ENCODE data around the gene IL1B.
A peak's percentile ranks its signal among the peaks of the same experiment; 100 is the strongest.

The IL1B gene

DNA sequence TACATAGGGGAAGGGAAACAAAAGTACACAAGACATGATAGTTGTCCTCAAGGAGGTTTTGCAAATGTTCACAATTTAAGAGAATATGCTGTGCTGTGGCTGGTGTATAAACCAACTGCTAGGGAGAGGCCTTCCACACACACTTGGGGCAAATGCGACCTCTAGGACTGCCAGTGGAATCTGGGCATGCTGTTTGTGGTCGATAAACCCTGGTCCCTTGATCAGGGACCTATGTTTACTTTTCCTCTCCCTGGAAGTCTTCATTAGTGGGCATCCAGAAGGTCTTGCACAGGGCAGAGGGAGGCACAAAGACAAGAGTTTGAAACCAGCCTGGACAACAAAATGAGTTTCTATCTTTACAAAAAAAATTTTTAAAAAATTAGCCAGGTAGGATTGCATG, 7.3 kb upstream of the IL1B start:
- H4K8ac ChIP-seq (ENCODE audit: low read depth, low read length), result no peak overlapping the region

GRCh38 chr2:112843288-112843687, 6.7 kb upstream of the IL1B start:
- no CpG with 5 or more reads among the region's 2 CpGs for WGBS (ENCODE audit: extremely low coverage, insufficient coverage, low lambda C conversion rate)
- Histone ChIP-seq H2BK120ac (ENCODE audit: low read depth, low read length) (no peak overlapping the region), H3K27me3 (ENCODE audit: insufficient read depth, low read length, poor library complexity) (no peaks in the 10 kb centered on the region)

More for the DNA sequence above, 7.3 kb upstream of the IL1B start:
- Histone ChIP-seq H3K4ac (ENCODE audit: low read depth, low read length) (no peak overlapping the region), H4K5ac (ENCODE audit: low read length) (no peak overlapping the region), H3K56ac (ENCODE audit: low read length) (no peak overlapping the region), H3K36me3 (ENCODE audit: control insufficient read depth, insufficient read depth, low read length) (no peaks in the 10 kb centered on the region), H2AK5ac (ENCODE audit: low read length) (no peak overlapping the region), H3K23ac (ENCODE audit: low read length) (no peak overlapping the region), H3K4me3 (ENCODE audit: low read length) (no peak overlapping the region), H3K79me1 (ENCODE audit: low read length) (no peaks in the 10 kb centered on the region), H2BK120ac (ENCODE audit: low read depth, low read length) (no peak overlapping the region), H3K79me2 (ENCODE audit: control insufficient read depth, insufficient read depth, low read length) (no peaks in the 10 kb centered on the region), H3K18ac (ENCODE audit: low read length) (no peak overlapping the region), H3K9ac (ENCODE audit: low read length) (no peak overlapping the region), H2BK15ac (replicated peaks; ENCODE audit: low read depth) (no peak overlapping the region), H3K4me2 (ENCODE audit: low read length) (no peak overlapping the region), H3K4me1 (ENCODE audit: control insufficient read depth, low read depth, low read length) (peaks cover 6% of the 10 kb centered on the region), H2BK5ac (ENCODE audit: low read length) (no peak overlapping the region), H3K27ac (ENCODE audit: low read depth, low read length) (no peak overlapping the region), H3K27me3 (ENCODE audit: insufficient read depth, low read length, poor library complexity) (no peaks in the 10 kb centered on the region)
- WGBS (ENCODE audit: extremely low coverage, insufficient coverage, low lambda C conversion rate), result no CpG with 5 or more reads among the region's 2 CpGs
- DNase-seq, result no peak

GRCh38 chr2:112841295-112842044, 4.9 kb upstream of the IL1B start:
- H3K9ac ChIP-seq (ENCODE audit: low read length), result no peak overlapping the region
- H3K4ac ChIP-seq (ENCODE audit: low read depth, low read length), result no peak overlapping the region
- no peak overlapping the region for H2BK120ac ChIP-seq (ENCODE audit: low read depth, low read length)
- WGBS (ENCODE audit: extremely low coverage, insufficient coverage, low lambda C conversion rate), result no CpG with 5 or more reads among the region's 5 CpGs
- no peak overlapping the region for H3K18ac ChIP-seq (ENCODE audit: low read length)
- peak overlapping the region; percentile 28 for H2AK5ac ChIP-seq (ENCODE audit: low read length)
- H3K79me2 ChIP-seq (ENCODE audit: control insufficient read depth, insufficient read depth, low read length), result no peaks in the 10 kb centered on the region
- no peak overlapping the region for H3K4me3 ChIP-seq (ENCODE audit: low read length)
- H3K23ac ChIP-seq (ENCODE audit: low read length), result no peak overlapping the region
- no peak overlapping the region for H3K56ac ChIP-seq (ENCODE audit: low read length)
- H2BK5ac ChIP-seq (ENCODE audit: low read length), result no peak overlapping the region
- H4K8ac ChIP-seq (ENCODE audit: low read depth, low read length), result no peak overlapping the region
- H2BK15ac ChIP-seq (replicated peaks; ENCODE audit: low read depth), result no peak overlapping the region
- H3K4me1 ChIP-seq (ENCODE audit: control insufficient read depth, low read depth, low read length), result no peaks in the 10 kb centered on the region
- no peaks in the 10 kb centered on the region for H3K36me3 ChIP-seq (ENCODE audit: control insufficient read depth, insufficient read depth, low read length)
- H4K5ac ChIP-seq (ENCODE audit: low read length), result no peak overlapping the region
- H3K79me1 ChIP-seq (ENCODE audit: low read length), result no peaks in the 10 kb centered on the region
- H3K27me3 ChIP-seq (ENCODE audit: insufficient read depth, low read length, poor library complexity), result no peaks in the 10 kb centered on the region
- no peak overlapping the region for H3K27ac ChIP-seq (ENCODE audit: low read depth, low read length)
- no peak overlapping the region for H3K4me2 ChIP-seq (ENCODE audit: low read length)
- no peak for DNase-seq

More at GRCh38 chr2:112843288-112843687, 6.7 kb upstream of the IL1B start:
- no peaks in the 10 kb centered on the region for H3K79me1 ChIP-seq (ENCODE audit: low read length)
- H4K5ac ChIP-seq (ENCODE audit: low read length), result no peak overlapping the region
- no peak overlapping the region for H3K27ac ChIP-seq (ENCODE audit: low read depth, low read length)
- no peak overlapping the region for H2AK5ac ChIP-seq (ENCODE audit: low read length)
- DNase-seq, result no peak
- H3K36me3 ChIP-seq (ENCODE audit: control insufficient read depth, insufficient read depth, low read length), result no peaks in the 10 kb centered on the region
- no peak overlapping the region for H3K4ac ChIP-seq (ENCODE audit: low read depth, low read length)
- H3K9ac ChIP-seq (ENCODE audit: low read length), result no peak overlapping the region
- H3K23ac ChIP-seq (ENCODE audit: low read length), result no peak overlapping the region
- no peak overlapping the region for H2BK15ac ChIP-seq (replicated peaks; ENCODE audit: low read depth)
- no peak overlapping the region for H3K56ac ChIP-seq (ENCODE audit: low read length)
- H3K4me3 ChIP-seq (ENCODE audit: low read length), result no peak overlapping the region
- H3K4me1 ChIP-seq (ENCODE audit: control insufficient read depth, low read depth, low read length), result peaks cover 3% of the 10 kb centered on the region
- H3K18ac ChIP-seq (ENCODE audit: low read length), result no peak overlapping the region
- no peaks in the 10 kb centered on the region for H3K79me2 ChIP-seq (ENCODE audit: control insufficient read depth, insufficient read depth, low read length)
- no peak overlapping the region for H4K8ac ChIP-seq (ENCODE audit: low read depth, low read length)
- no peak overlapping the region for H2BK5ac ChIP-seq (ENCODE audit: low read length)
- H3K4me2 ChIP-seq (ENCODE audit: low read length), result no peak overlapping the region

DNA sequence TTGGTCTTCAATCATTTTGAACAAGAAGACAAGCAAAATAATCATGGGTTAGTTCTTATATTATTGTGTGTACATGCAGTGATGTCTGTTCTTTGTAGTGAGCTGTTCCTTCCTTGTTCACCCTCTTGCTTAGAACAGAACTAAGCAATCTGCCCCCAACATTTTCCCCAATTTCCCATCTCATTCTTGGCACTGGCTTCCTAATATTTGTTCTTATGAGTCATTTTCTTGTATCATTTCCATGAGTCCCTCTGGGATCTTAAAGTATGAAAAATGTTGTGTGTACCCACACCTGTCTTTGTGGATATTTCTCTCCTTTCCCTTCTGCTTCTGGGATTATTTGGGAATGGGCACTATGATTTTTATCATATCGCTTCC, 3.5 kb upstream of the IL1B start:
- H2BK5ac ChIP-seq (ENCODE audit: low read length), result no peak overlapping the region
- WGBS (ENCODE audit: extremely low coverage, insufficient coverage, low lambda C conversion rate), result no CpG with 5 or more reads among the region's 1 CpG
- no peak overlapping the region for H3K56ac ChIP-seq (ENCODE audit: low read length)
- H3K18ac ChIP-seq (ENCODE audit: low read length), result no peak overlapping the region
- H3K27me3 ChIP-seq (ENCODE audit: insufficient read depth, low read length, poor library complexity), result no peaks in the 10 kb centered on the region
- H3K23ac ChIP-seq (ENCODE audit: low read length), result no peak overlapping the region
- no peak overlapping the region for H3K4me3 ChIP-seq (ENCODE audit: low read length)
- H3K4me1 ChIP-seq (ENCODE audit: control insufficient read depth, low read depth, low read length), result no peaks in the 10 kb centered on the region
- H2AK5ac ChIP-seq (ENCODE audit: low read length), result no peak overlapping the region
- H4K8ac ChIP-seq (ENCODE audit: low read depth, low read length), result no peak overlapping the region
- no peak overlapping the region for H3K27ac ChIP-seq (ENCODE audit: low read depth, low read length)
- H3K9ac ChIP-seq (ENCODE audit: low read length), result no peak overlapping the region
- H3K79me1 ChIP-seq (ENCODE audit: low read length), result no peaks in the 10 kb centered on the region
- H2BK15ac ChIP-seq (replicated peaks; ENCODE audit: low read depth), result no peak overlapping the region
- no peak overlapping the region for H2BK120ac ChIP-seq (ENCODE audit: low read depth, low read length)
- no peak overlapping the region for H4K5ac ChIP-seq (ENCODE audit: low read length)
- DNase-seq, result no peak
- no peak overlapping the region for H3K4me2 ChIP-seq (ENCODE audit: low read length)
- H3K4ac ChIP-seq (ENCODE audit: low read depth, low read length), result no peak overlapping the region
- H3K79me2 ChIP-seq (ENCODE audit: control insufficient read depth, insufficient read depth, low read length), result no peaks in the 10 kb centered on the region
- no peaks in the 10 kb centered on the region for H3K36me3 ChIP-seq (ENCODE audit: control insufficient read depth, insufficient read depth, low read length)

DNA sequence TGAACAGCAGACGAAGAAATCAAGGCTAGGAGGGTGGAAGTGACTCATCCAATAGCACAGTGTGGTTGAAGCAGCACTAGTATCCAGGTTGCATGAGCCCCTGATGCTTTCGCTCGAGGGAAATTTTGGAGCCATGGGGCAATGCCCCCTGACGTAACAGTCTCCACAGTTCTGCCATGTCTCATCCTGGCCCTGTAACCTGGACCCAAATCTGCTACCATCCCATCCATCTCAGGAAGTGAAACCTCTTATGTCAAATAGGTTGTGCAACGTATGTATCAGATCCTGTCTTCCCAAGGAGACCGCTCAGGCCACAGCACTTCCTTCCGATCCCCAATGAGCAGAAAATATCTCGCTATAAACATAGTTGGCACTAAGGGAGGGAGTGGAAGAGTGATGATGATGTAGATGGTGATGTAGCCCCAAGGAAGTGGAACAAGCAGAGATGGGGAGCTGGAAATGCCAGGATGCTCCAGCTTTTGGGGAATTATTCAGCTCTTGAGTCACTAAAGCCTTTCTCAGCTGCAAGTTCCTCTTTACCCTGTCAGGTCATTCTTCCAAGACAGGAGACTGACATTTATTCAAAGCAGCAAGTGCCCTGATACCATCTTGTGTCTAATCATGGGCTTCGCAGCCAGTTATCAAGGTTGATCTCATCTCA, 3.0 kb upstream of the IL1B start:
- Histone ChIP-seq H2AK5ac (ENCODE audit: low read length) (no peak overlapping the region), H3K27ac (ENCODE audit: low read depth, low read length) (no peak overlapping the region), H3K4me1 (ENCODE audit: control insufficient read depth, low read depth, low read length) (no peaks in the 10 kb centered on the region), H3K4me3 (ENCODE audit: low read length) (no peak overlapping the region), H3K79me2 (ENCODE audit: control insufficient read depth, insufficient read depth, low read length) (no peaks in the 10 kb centered on the region), H2BK120ac (ENCODE audit: low read depth, low read length) (no peak overlapping the region), H3K23ac (ENCODE audit: low read length) (no peak overlapping the region), H3K18ac (ENCODE audit: low read length) (no peak overlapping the region), H3K56ac (ENCODE audit: low read length) (no peak overlapping the region), H3K79me1 (ENCODE audit: low read length) (no peaks in the 10 kb centered on the region), H3K4me2 (ENCODE audit: low read length) (no peak overlapping the region), H4K8ac (ENCODE audit: low read depth, low read length) (no peak overlapping the region), H4K5ac (ENCODE audit: low read length) (no peak overlapping the region), H3K36me3 (ENCODE audit: control insufficient read depth, insufficient read depth, low read length) (no peaks in the 10 kb centered on the region), H3K4ac (ENCODE audit: low read depth, low read length) (no peak overlapping the region), H2BK5ac (ENCODE audit: low read length) (no peak overlapping the region), H3K27me3 (ENCODE audit: insufficient read depth, low read length, poor library complexity) (no peaks in the 10 kb centered on the region), H3K9ac (ENCODE audit: low read length) (no peak overlapping the region), H2BK15ac (replicated peaks; ENCODE audit: low read depth) (no peak overlapping the region)
- DNase-seq, result no peak
- no CpG with 5 or more reads among the region's 9 CpGs for WGBS (ENCODE audit: extremely low coverage, insufficient coverage, low lambda C conversion rate)
